K562 (cell line): ENCODE data around the gene DHCR24. TPM values are rescaled to one million over a fixed set of nuclear protein-coding genes. Genes with fewer than 3 reads are reported as not detected.

Experiments used
- ARID3B ChIP-seq: fragments of 250-450 bp; sonication (Bioruptor Pico); IDR thresholded peaks from 2 replicates; pipeline ENCODE4 v1.4.0; 2020; ENCODE audit warnings: borderline replicate concordance
- ARNT ChIP-seq, 2 experiments: fragments of 450-650 bp; IDR thresholded peaks; 2 replicates each; pipeline ENCODE4 v1.6.1; 2016; ENCODE audit warnings: mild to moderate bottlenecking in 1 of 2
- BRF1 ChIP-seq: IDR thresholded peaks from 3 replicates; pipeline ENCODE4 v1.6.1; 2011; ENCODE audit warnings: borderline replicate concordance, mild to moderate bottlenecking; ENCODE audit not compliant: insufficient read length; ENCODE audit errors: extremely low read depth
- CBX3 ChIP-seq, 2 experiments: IDR thresholded peaks; 1 replicate in 1 of 2; 2 replicates in 1 of 2; pipeline ENCODE4 v1.6.1; 2012; ENCODE audit warnings: inconsistent platforms in 2 of 2, low read length in 2 of 2, borderline replicate concordance in 1 of 2, control low read depth in 1 of 2
- CEBPB ChIP-seq: fragments of 450-650 bp; IDR thresholded peaks from 2 replicates; pipeline ENCODE4 v1.6.1; 2016; ENCODE audit warnings: missing genetic modification characterization, missing compliant biosample characterization
- EHMT2 ChIP-seq: fragments of 450-650 bp; IDR thresholded peaks from 2 replicates; pipeline ENCODE4 v1.6.1; 2018; ENCODE audit warnings: antibody characterized with exemption
- GTF2E2 ChIP-seq: fragments of 200-800 bp; sonication (Bioruptor generic); IDR thresholded peaks from 2 replicates; pipeline ENCODE4 v1.6.1; 2016; ENCODE audit warnings: missing genetic modification characterization, missing compliant biosample characterization
- IFI16 ChIP-seq: fragments of 250-450 bp; sonication (Bioruptor Pico); IDR thresholded peaks from 2 replicates; pipeline ENCODE4 v2.1.2; 2022; ENCODE audit warnings: mild to moderate bottlenecking, inconsistent platforms
- IRF9 ChIP-seq: fragments of 450-650 bp; IDR thresholded peaks from 2 replicates; pipeline ENCODE4 v1.6.1; 2016; ENCODE audit warnings: missing biosample characterization, missing genetic modification characterization
- KHSRP ChIP-seq: fragments of 450-650 bp; IDR thresholded peaks from 2 replicates; pipeline ENCODE4 v1.6.1; 2017
- RBM14 ChIP-seq: fragments of 200-400 bp; formaldehyde crosslinking; IDR thresholded peaks from 2 replicates; pipeline ENCODE4 v1.6.1; 2018; ENCODE audit warnings: low read depth, mild to moderate bottlenecking, low read length, moderate library complexity, borderline replicate concordance; ENCODE audit not compliant: insufficient read depth
- SMARCE1 ChIP-seq: fragments of 450-650 bp; IDR thresholded peaks from 2 replicates; pipeline ENCODE4 v1.7.1; 2016; ENCODE audit warnings: mild to moderate bottlenecking
- ZBTB1 ChIP-seq: sonication (generic); formaldehyde crosslinking; IDR thresholded peaks from 2 replicates; pipeline ENCODE4 v1.8.1; 2023; ENCODE audit warnings: missing genetic modification reagents, low read depth, mild to moderate bottlenecking, borderline replicate concordance
- ZNF133 ChIP-seq: fragments of 250-450 bp; sonication (Bioruptor Pico); IDR thresholded peaks from 2 replicates; pipeline ENCODE4 v1.4.0; 2020; ENCODE audit warnings: mild to moderate bottlenecking
- ZNF395 ChIP-seq: fragments of 200-800 bp; sonication (Bioruptor generic); IDR thresholded peaks from 2 replicates; pipeline ENCODE4 v1.6.1; 2017; ENCODE audit warnings: missing genetic modification characterization, missing compliant biosample characterization
- ZNF764 ChIP-seq: fragments of 250-450 bp; sonication (Bioruptor Pico); IDR thresholded peaks from 2 replicates; pipeline ENCODE4 v1.4.0; 2020; ENCODE audit warnings: low read depth, mild to moderate bottlenecking, moderate library complexity
- ZNF778 ChIP-seq: fragments of 450-650 bp; formaldehyde crosslinking; IDR thresholded peaks from 2 replicates; pipeline ENCODE4 v1.4.0; 2020; ENCODE audit warnings: mild to moderate bottlenecking, moderate library complexity
- ZNF780A ChIP-seq: fragments of 250-450 bp; sonication (Bioruptor Pico); IDR thresholded peaks from 2 replicates; pipeline ENCODE4 v1.5.0; 2021; ENCODE audit warnings: mild to moderate bottlenecking
- ZSCAN32 ChIP-seq: fragments of 450-650 bp; formaldehyde crosslinking; IDR thresholded peaks from 2 replicates; pipeline ENCODE4 v1.4.0; 2020; ENCODE audit warnings: mild to moderate bottlenecking, moderate library complexity
- polyA plus RNA-seq, 8 experiments: library from polyadenylated mRNA; depleted of rRNA in 4 of 8; stranded (reverse) in 5 of 8; unstranded in 3 of 8; fragments of >200 nt; fragmentation: Nextera tagmentation in 2 of 8; fragmentation: Illumina TruSeq in 1 of 8; extraction: Ambion mirVana in 2 of 8; extraction: Trizol in 1 of 8; gene quantifications; 2 replicates each; pipeline versions ENCODE4 v1.2.1 to v1.2.3, GENCODE V29; 2011 to 2014; ENCODE audit warnings: inconsistent platforms in 1 of 8, missing spikeins in 1 of 8
- total RNA-seq, 7 experiments: library from RNA; depleted of rRNA in 6 of 7; stranded (reverse); fragments of >200 nt in 6 of 7; fragmentation: Illumina TruSeq in 2 of 7; extraction: Trizol in 2 of 7; gene quantifications; 2 replicates each; pipeline versions ENCODE4 v1.2.1 to v1.2.3, GENCODE V29; 2011 to 2021; ENCODE audit warnings: low replicate concordance in 1 of 7
- TF ChIP-seq, protein P1 (sequence below): fragments of 250-450 bp; sonication (Bioruptor Pico); IDR thresholded peaks from 2 replicates; pipeline ENCODE4 v1.5.0; 2020; ENCODE audit warnings: mild to moderate bottlenecking, borderline replicate concordance
- TF ChIP-seq, protein P2 (sequence below): fragments of 250-450 bp; sonication (Bioruptor Pico); IDR thresholded peaks from 2 replicates; pipeline ENCODE4 v1.5.0; 2020; ENCODE audit warnings: mild to moderate bottlenecking

Gene DHCR24
- total and polyA plus RNA-seq, 9 of the 15 experiments (the other 6 are each of a cell fraction or from before 2014, with no cell fraction given): 23.4 to 161 (median 79.9) TPM

DNA sequence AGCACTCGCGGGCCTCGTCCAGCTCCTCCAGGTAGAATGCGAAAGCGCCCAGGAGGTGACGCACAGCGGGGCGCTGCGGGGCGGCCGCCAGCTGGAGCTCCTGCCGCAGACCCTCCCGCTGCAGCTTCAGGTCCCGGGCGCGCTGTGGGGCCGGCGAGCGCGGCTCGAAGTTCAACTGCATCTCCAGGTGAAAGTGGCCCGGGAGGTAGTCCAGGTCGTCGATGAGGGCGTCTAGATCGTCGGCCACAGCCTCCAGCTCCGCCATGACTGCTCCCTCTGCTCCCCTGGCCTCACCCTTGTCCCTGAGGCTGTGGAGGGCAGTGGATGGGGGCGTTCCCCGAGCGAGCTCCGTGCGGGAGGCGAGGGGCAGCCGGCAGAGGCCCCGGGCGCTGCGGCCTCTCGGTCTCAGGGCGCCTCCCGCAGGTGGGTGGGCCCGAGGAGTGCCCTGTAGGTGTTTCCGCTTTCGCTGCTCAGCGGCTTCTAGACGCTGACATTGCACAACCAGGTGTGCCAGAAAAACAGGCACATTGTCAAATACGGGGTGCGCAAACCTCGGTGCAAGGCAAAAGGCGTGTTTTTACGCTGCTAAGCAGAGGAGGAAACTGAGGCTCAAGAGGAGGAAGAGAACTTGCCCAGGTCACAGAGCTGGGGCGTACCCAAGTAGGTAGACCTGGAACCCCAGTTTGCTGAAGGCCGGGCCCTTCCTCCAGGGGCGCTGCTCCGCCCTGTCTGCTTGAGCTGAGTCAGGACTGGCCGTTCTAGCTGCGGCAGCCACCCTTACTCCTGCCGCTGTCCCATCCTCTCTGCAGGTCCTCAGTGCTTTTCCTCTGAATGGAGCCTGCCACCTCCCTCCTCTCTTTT, 85.9 kb downstream of the DHCR24 start, which contains the start of gene TTC22 (continued):
- TF ChIP-seq IFI16 (CRISPR knock-in tag) (no peak), EHMT2 (peak; percentile 37; the same call in 1 of the 2 replicates), CBX3 (IDR thresholded peaks at IDR 0.05; ENCODE audit: borderline replicate concordance in 1 of 2, low read length in 2 of 2) (no peak), GTF2E2 (tag) (no peak), BRF1 (no peak), KHSRP (no peak), ZNF133 (CRISPR knock-in tag) (no peak), RBM14 (no peak), CEBPB (tag) (peak; percentile 98), ZNF395 (no peak), IRF9 (tag) (no peak), ZNF778 (CRISPR knock-in tag) (no peak), ZNF780A (CRISPR knock-in tag) (no peak), ZNF764 (CRISPR knock-in tag) (no peak), ARNT (IDR thresholded peaks at IDR 0.05) (no peak), ZBTB1 (no peak), SMARCE1 (peak; percentile 60), ZSCAN32 (no peak), ARID3B (no peak)
- TF ChIP-seq, protein P1, sequence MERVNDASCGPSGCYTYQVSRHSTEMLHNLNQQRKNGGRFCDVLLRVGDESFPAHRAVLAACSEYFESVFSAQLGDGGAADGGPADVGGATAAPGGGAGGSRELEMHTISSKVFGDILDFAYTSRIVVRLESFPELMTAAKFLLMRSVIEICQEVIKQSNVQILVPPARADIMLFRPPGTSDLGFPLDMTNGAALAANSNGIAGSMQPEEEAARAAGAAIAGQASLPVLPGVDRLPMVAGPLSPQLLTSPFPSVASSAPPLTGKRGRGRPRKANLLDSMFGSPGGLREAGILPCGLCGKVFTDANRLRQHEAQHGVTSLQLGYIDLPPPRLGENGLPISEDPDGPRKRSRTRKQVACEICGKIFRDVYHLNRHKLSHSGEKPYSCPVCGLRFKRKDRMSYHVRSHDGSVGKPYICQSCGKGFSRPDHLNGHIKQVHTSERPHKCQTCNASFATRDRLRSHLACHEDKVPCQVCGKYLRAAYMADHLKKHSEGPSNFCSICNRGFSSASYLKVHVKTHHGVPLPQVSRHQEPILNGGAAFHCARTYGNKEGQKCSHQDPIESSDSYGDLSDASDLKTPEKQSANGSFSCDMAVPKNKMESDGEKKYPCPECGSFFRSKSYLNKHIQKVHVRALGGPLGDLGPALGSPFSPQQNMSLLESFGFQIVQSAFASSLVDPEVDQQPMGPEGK (CRISPR knock-in tag): no peak
- TF ChIP-seq, protein P2, sequence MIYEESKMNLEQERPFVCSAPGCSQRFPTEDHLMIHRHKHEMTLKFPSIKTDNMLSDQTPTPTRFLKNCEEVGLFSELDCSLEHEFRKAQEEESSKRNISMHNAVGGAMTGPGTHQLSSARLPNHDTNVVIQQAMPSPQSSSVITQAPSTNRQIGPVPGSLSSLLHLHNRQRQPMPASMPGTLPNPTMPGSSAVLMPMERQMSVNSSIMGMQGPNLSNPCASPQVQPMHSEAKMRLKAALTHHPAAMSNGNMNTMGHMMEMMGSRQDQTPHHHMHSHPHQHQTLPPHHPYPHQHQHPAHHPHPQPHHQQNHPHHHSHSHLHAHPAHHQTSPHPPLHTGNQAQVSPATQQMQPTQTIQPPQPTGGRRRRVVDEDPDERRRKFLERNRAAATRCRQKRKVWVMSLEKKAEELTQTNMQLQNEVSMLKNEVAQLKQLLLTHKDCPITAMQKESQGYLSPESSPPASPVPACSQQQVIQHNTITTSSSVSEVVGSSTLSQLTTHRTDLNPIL (CRISPR knock-in tag): no peak
